Cardiac septum (tissue), 1 donor: ENCODE results near the gene KNCN. TPM values are rescaled to one million over a fixed set of nuclear protein-coding genes. Genes with fewer than 3 reads are reported as not detected.

Source experiments
- DNase-seq: peaks from one replicate; pipeline ENCODE4 v3.0.0-alpha.2; 2020; ENCODE audit warnings: low spot score
- intact Hi-C: fragments of 100-400 bp; cut with DNase I; formaldehyde crosslinking; loops from one replicate; pipeline ENCODE4 v1.14.0; 2022
- long read RNA-seq: library from polyadenylated mRNA; unstranded; transcript quantifications from one replicate; pipeline ENCODE4 v2.0.0, GENCODE V29; 2021
- total RNA-seq: library from RNA; stranded (reverse); fragmentation: NEBNext Ultra II Directional; extraction: Animal tissue kit (Norgen Biotek cat#: 25700); gene quantifications from one replicate; pipeline ENCODE4 v1.2.1, GENCODE V29; 2021
- donor health status: DM: no; HTN: no; CAD: no.

KNCN gene
- not detected for total RNA-seq
- long read RNA-seq, result 0 reads

- no peak for DNase-seq
- intact Hi-C loops, result no loop called here
Observed at GRCh38 chr1:46551597-46552095, at the start of gene KNCN. Gene KNCN (minus strand): TSS chr1:46551647. CDS start chr1:46551215, 432 bp downstream.

- intact Hi-C loops, result no loop called here
- DNase-seq, result no peak
Observed at GRCh38 chr1:46599059-46599970, 47.9 kb upstream of the KNCN start.

- DNase-seq, result peak; percentile 50
- intact Hi-C loops, result no loop called here
Observed at GRCh38 chr1:46596846-46597245, 45.4 kb upstream of the KNCN start.

GRCh38 chr1:46596036-46596435 is 44.6 kb upstream of the KNCN start:
- no peak for DNase-seq
- intact Hi-C loops, result no loop called here

GRCh38 chr1:46595127-46595526 is 43.7 kb upstream of the KNCN start:
- intact Hi-C loops, result no loop called here
- peak; percentile 89 for DNase-seq

- DNase-seq, result no peak
- intact Hi-C loops, result no loop called here
Observed at GRCh38 chr1:46594063-46594462, 42.6 kb upstream of the KNCN start.

GRCh38 chr1:46592823-46593222 is 41.4 kb upstream of the KNCN start:
- intact Hi-C loops, result no loop called here
- DNase-seq, result no peak

- intact Hi-C loops, result no loop called here
- DNase-seq, result no peak
Observed at GRCh38 chr1:46589529-46589928, 38.1 kb upstream of the KNCN start.

- intact Hi-C loops, result no loop called here
- no peak for DNase-seq
Observed at GRCh38 chr1:46587069-46587468, 35.6 kb upstream of the KNCN start.

GRCh38 chr1:46585312-46585938 is 34.0 kb upstream of the KNCN start:
- intact Hi-C loops, result no loop called here
- no peak for DNase-seq

- no peak for DNase-seq
- intact Hi-C loops, result no loop called here
Observed at GRCh38 chr1:46583494-46583893, 32.0 kb upstream of the KNCN start.

GRCh38 chr1:46582972-46583371 is 31.5 kb upstream of the KNCN start:
- intact Hi-C loops, result no loop called here
- DNase-seq, result peak; percentile 85

GRCh38 chr1:46581681-46582455 is 30.4 kb upstream of the KNCN start:
- intact Hi-C loops, result no loop called here
- DNase-seq, result no peak

- no peak for DNase-seq
- intact Hi-C loops, result no loop called here
Observed at GRCh38 chr1:46580140-46580903, 28.9 kb upstream of the KNCN start.

- DNase-seq, result no peak
- intact Hi-C loops, result no loop called here
Observed at GRCh38 chr1:46577671-46578070, 26.2 kb upstream of the KNCN start.

GRCh38 chr1:46576596-46576995 is 25.1 kb upstream of the KNCN start:
- no peak for DNase-seq
- intact Hi-C loops, result no loop called here

- no peak for DNase-seq
- intact Hi-C loops, result no loop called here
Observed at GRCh38 chr1:46575778-46576177, 24.3 kb upstream of the KNCN start.

- intact Hi-C loops, result no loop called here
- no peak for DNase-seq
Observed at GRCh38 chr1:46575300-46575699, 23.9 kb upstream of the KNCN start.

GRCh38 chr1:46571691-46572225 is 20.3 kb upstream of the KNCN start:
- intact Hi-C loops, result no loop called here
- peak; percentile 57 for DNase-seq
